Measurements from ENCODE around the gene MAP2K5. TPM values are rescaled to one million over a fixed set of nuclear protein-coding genes. Genes with fewer than 3 reads are reported as not detected.

The MAP2K5 gene
- total RNA-seq, 1 experiment from 2014 or later, result 15.0 TPM

GRCh38 chr15:67779549-67780111, 237.1 kb downstream of the MAP2K5 start:
- Histone ChIP-seq H2BK120ac (ENCODE audit: low read depth, low read length, poor library complexity, severe bottlenecking) (no peak overlapping the region), H4K20me1 (ENCODE audit: control insufficient read depth, insufficient read depth, insufficient read length) (no peaks in the 10 kb centered on the region), H3K4me1 (ENCODE audit: insufficient read depth, low read length) (no peaks in the 10 kb centered on the region; the same call in 1 of the 2 replicates), H3K23me2 (ENCODE audit: insufficient read length, low read depth, low read length, poor library complexity, severe bottlenecking) (no peaks in the 10 kb centered on the region), H2AK5ac (ENCODE audit: insufficient read length, low read length) (no peak overlapping the region), H2BK20ac (ENCODE audit: low read depth, low read length, poor library complexity, severe bottlenecking) (no peak overlapping the region), H3K4ac (ENCODE audit: low read depth, low read length) (no peak overlapping the region), H3K14ac (ENCODE audit: insufficient read depth, low read length) (no peak overlapping the region), H2BK15ac (ENCODE audit: low read depth, low read length) (no peak overlapping the region), H3K79me1 (ENCODE audit: insufficient read depth, low read depth, low read length, poor library complexity, severe bottlenecking) (no peaks in the 10 kb centered on the region), H3K9me3 (ENCODE audit: control insufficient read depth, low read depth, low read length) (no peaks in the 10 kb centered on the region), H3K27me3 (ENCODE audit: insufficient read depth, low read length) (no peaks in the 10 kb centered on the region), H2BK12ac (ENCODE audit: insufficient read length, low read depth, low read length) (no peak overlapping the region), H3T11ph (ENCODE audit: low read length) (no peak overlapping the region), H4K8ac (replicated peaks; ENCODE audit: insufficient read length, low read depth, low read length) (no peak overlapping the region), H3K23ac (ENCODE audit: insufficient read length, low read depth, low read length) (no peak overlapping the region), H4K5ac (ENCODE audit: insufficient read length, low read depth, low read length) (no peak overlapping the region), H3K79me2 (ENCODE audit: insufficient read depth, low read length) (no peaks in the 10 kb centered on the region), H3K9ac (ENCODE audit: extremely low read depth, insufficient read length, low read length) (no peak overlapping the region), H3K4me2 (ENCODE audit: insufficient read depth, insufficient read length, low read length) (no peak overlapping the region), H3K27ac (ENCODE audit: insufficient read length, low read depth, low read length) (no peak overlapping the region), H3K56ac (ENCODE audit: insufficient read length, low read depth, low read length) (no peak overlapping the region), H2BK5ac (ENCODE audit: insufficient read length, low read length) (no peak overlapping the region), H3K18ac (ENCODE audit: insufficient read length, low read depth, low read length) (no peak overlapping the region), H2AFZ (ENCODE audit: low read length) (no peak overlapping the region), H4K91ac (ENCODE audit: insufficient read length, low read depth, low read length) (no peak overlapping the region)
- Mint-ChIP-seq H3K9me3 (no peaks in the 10 kb centered on the region; a peak in 1 of 5 replicates), H3K27me3 (ENCODE audit: low read depth) (no peaks in the 10 kb centered on the region), H3K4me3 (no peak overlapping the region), H3K27ac (peak overlapping the region in 1 of 3 experiments; percentile 31; a peak in 2 of 7 replicates), H3K36me3 (ENCODE audit: insufficient read depth in 1 of 3, low read depth in 3 of 3) (no peaks in the 10 kb centered on the region), H3K4me1 (peaks cover 30 to 64% of the 10 kb centered on the region in 2 experiments)
- DNase-seq, result no peak
- TF ChIP-seq, protein P1, sequence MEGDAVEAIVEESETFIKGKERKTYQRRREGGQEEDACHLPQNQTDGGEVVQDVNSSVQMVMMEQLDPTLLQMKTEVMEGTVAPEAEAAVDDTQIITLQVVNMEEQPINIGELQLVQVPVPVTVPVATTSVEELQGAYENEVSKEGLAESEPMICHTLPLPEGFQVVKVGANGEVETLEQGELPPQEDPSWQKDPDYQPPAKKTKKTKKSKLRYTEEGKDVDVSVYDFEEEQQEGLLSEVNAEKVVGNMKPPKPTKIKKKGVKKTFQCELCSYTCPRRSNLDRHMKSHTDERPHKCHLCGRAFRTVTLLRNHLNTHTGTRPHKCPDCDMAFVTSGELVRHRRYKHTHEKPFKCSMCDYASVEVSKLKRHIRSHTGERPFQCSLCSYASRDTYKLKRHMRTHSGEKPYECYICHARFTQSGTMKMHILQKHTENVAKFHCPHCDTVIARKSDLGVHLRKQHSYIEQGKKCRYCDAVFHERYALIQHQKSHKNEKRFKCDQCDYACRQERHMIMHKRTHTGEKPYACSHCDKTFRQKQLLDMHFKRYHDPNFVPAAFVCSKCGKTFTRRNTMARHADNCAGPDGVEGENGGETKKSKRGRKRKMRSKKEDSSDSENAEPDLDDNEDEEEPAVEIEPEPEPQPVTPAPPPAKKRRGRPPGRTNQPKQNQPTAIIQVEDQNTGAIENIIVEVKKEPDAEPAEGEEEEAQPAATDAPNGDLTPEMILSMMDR (conservative IDR thresholded peaks at IDR 0.05), result no peak
- WGBS (ENCODE audit: extremely low coverage, insufficient read length, low lambda C conversion rate), result no CpG with 5 or more reads among the region's 6 CpGs
